Measurements from ENCODE around the gene SMAP2. TPM values are rescaled to one million over a fixed set of nuclear protein-coding genes. Genes with fewer than 3 reads are reported as not detected.

SMAP2 gene
- total RNA-seq, 3 donors from 2014 or later (not counting 1 experiment from before 2014, with no cell fraction given): 95.0 to 136 (median 127) TPM

GRCh38 chr1:40432644-40433390 is 59.3 kb downstream of the SMAP2 start:
- H3K9me3 ChIP-seq (ENCODE audit: control insufficient read depth, insufficient read depth, low read length): no peaks in the 10 kb centered on the region
- H3K27me3 ChIP-seq (ENCODE audit: control insufficient read depth, insufficient read depth, low read length): no peaks in the 10 kb centered on the region
- no peak overlapping the region for H3K27ac ChIP-seq (ENCODE audit: low read length)
- no peaks in the 10 kb centered on the region for H3K36me3 ChIP-seq (ENCODE audit: control insufficient read depth, insufficient read depth, low read length)
- Mint-ChIP-seq H3K36me3 (no peaks in the 10 kb centered on the region), H3K27ac (no peak overlapping the region), H3K9me3 (no peaks in the 10 kb centered on the region), H3K4me1 (no peaks in the 10 kb centered on the region), H3K27me3 (ENCODE audit: low read depth in 2 of 2) (no peaks in the 10 kb centered on the region), H3K4me3 (no peak overlapping the region)
- 100% methylated on average over 2 of the region's 3 CpGs for WGBS (ENCODE audit: insufficient coverage)
- no peak overlapping the region for H3K4me3 ChIP-seq (ENCODE audit: low read length)
- no peak for TF ChIP-seq CTCF (IDR thresholded peaks at IDR 0.05)
- intact Hi-C loops (cut with micrococcal nuclease): no loop called here
- H3K4me1 ChIP-seq (ENCODE audit: control insufficient read depth, insufficient read depth, low read length): no peaks in the 10 kb centered on the region
- ATAC-seq (no peak), DNase-seq (no peak)

- Mint-ChIP-seq H3K4me3 (no peak overlapping the region), H3K9me3 (no peaks in the 10 kb centered on the region), H3K36me3 (no peaks in the 10 kb centered on the region), H3K4me1 (peaks cover 0 to 7% of the 10 kb centered on the region in 2 donors), H3K27me3 (ENCODE audit: low read depth in 2 of 2) (no peaks in the 10 kb centered on the region), H3K27ac (no peak overlapping the region)
- Histone ChIP-seq H3K4me1 (ENCODE audit: control insufficient read depth, insufficient read depth, low read length) (no peaks in the 10 kb centered on the region), H3K36me3 (ENCODE audit: control insufficient read depth, insufficient read depth, low read length) (no peaks in the 10 kb centered on the region), H3K27ac (ENCODE audit: low read length) (no peak overlapping the region), H3K27me3 (ENCODE audit: control insufficient read depth, insufficient read depth, low read length) (no peaks in the 10 kb centered on the region), H3K4me3 (ENCODE audit: low read length) (no peak overlapping the region), H3K9me3 (ENCODE audit: control insufficient read depth, insufficient read depth, low read length) (no peaks in the 10 kb centered on the region)
- intact Hi-C loops (cut with micrococcal nuclease): no loop called here
- ATAC-seq: no peak
- WGBS (ENCODE audit: insufficient coverage): 97% methylated on average over 5 of the region's 5 CpGs
- no peak for DNase-seq
- TF ChIP-seq CTCF (IDR thresholded peaks at IDR 0.05): no peak
These were observed 61.9 kb downstream of the SMAP2 start for GRCh38 chr1:40435471-40435870.

DNA sequence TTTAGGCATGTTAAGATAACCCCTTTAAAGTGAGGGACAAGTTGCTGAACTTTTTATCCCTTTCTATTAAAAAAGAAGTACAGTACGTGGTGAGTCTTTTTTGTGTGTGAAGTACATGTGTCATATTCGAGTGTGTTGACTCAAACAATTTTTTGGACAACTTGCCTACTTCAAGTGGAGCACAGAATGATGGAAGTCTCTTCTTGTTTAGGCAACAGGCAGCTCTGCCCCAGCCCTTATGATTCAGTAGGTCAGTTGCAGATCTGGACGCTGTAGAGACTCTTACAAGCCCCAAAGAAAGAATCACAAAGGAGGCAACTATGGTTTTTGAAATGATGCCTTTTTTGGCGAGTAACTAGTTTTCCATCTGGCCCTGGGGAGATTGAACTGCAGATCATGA is 62.3 kb downstream of the SMAP2 start:
- Mint-ChIP-seq H3K9me3 (no peaks in the 10 kb centered on the region), H3K27ac (no peak overlapping the region), H3K4me3 (no peak overlapping the region), H3K27me3 (ENCODE audit: low read depth in 2 of 2) (no peaks in the 10 kb centered on the region), H3K4me1 (peaks cover 0 to 7% of the 10 kb centered on the region in 2 donors), H3K36me3 (no peaks in the 10 kb centered on the region)
- intact Hi-C loops (cut with micrococcal nuclease): no loop called here
- no peak for TF ChIP-seq CTCF (IDR thresholded peaks at IDR 0.05)
- no peaks in the 10 kb centered on the region for H3K4me1 ChIP-seq (ENCODE audit: control insufficient read depth, insufficient read depth, low read length)
- H3K27me3 ChIP-seq (ENCODE audit: control insufficient read depth, insufficient read depth, low read length): no peaks in the 10 kb centered on the region
- ATAC-seq (no peak), DNase-seq (no peak)
- H3K9me3 ChIP-seq (ENCODE audit: control insufficient read depth, insufficient read depth, low read length): no peaks in the 10 kb centered on the region
- H3K27ac ChIP-seq (ENCODE audit: low read length): no peak overlapping the region
- no peaks in the 10 kb centered on the region for H3K36me3 ChIP-seq (ENCODE audit: control insufficient read depth, insufficient read depth, low read length)
- 95% methylated on average over 4 of the region's 4 CpGs for WGBS (ENCODE audit: insufficient coverage)
- H3K4me3 ChIP-seq (ENCODE audit: low read length): no peak overlapping the region

Measured in natural killer cell (primary cell).